ENCODE measurements around the gene NADK.
"Not testable (repeated sequence)": the region's sequence is repeated elsewhere in the genome, so short reads cannot be mapped to it uniquely, and the experiment has no call there.

NADK gene

DNA sequence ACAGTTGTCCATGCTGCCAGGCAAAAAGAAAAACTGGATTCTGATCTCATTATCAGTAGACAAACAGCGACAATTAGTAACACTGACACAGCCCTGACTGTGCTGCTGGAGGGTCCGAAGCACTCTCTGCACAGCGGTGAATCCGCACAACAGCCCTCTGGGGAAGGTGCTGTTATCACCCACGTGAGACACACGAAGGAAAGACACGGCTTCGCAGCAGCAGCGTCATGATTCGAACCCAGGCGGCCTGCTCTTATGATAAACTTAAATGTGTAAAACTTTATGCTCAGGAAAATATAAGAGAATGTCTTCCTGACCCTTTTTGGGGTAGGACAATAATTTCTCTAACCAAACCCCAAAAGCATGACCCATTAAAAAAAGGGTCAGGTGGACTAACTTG lies 35.7 kb downstream of the NADK start:
- not testable (repeated sequence) for DNase-seq

DNA sequence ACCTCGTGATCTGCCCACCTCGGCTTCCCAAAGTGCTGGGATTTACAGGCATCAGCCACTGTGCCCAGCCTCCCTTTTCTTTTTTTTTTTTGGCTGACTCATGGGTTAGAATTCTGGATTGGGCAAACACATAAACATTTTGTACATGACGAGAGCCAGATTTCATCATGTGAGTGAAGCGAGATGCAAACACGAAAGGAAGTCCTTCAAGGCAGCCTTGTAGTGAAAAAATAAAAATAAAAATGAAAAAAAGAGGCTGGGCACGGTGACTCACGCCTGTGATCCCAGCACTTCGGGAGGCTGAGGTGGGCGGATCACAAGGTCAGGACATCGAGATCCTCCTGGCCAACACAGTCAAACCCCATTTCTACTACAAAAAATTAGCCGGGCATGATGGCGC lies 37.3 kb downstream of the NADK start:
- DNase-seq = not testable (repeated sequence)

DNA sequence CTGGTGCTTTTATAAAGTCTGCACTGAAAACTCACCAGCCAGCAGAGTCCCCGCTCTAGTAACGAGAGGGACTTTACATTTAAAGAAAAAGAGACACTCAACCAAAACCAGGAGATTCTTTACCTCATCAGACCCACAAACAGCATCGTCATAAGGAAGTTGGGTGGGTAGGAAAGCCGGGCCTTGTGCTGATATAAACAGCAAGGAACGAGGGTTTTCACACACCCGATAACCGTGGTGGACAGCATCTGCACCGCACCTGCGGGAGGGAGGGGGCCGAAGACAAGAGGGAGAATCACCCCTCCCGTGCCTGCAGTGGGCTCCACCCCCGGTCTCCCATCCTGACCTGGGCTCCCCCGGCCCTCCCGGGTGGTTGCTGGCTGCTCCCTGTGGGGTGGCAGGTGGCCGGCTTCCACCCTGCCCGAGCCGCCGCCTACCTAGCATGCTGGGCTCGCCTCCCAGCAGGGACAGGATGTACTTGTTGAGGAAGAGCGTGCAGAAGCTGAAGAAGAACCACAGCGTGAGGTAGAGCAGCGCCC lies 39.4 kb downstream of the NADK start:
- not testable (repeated sequence) for DNase-seq

DNA sequence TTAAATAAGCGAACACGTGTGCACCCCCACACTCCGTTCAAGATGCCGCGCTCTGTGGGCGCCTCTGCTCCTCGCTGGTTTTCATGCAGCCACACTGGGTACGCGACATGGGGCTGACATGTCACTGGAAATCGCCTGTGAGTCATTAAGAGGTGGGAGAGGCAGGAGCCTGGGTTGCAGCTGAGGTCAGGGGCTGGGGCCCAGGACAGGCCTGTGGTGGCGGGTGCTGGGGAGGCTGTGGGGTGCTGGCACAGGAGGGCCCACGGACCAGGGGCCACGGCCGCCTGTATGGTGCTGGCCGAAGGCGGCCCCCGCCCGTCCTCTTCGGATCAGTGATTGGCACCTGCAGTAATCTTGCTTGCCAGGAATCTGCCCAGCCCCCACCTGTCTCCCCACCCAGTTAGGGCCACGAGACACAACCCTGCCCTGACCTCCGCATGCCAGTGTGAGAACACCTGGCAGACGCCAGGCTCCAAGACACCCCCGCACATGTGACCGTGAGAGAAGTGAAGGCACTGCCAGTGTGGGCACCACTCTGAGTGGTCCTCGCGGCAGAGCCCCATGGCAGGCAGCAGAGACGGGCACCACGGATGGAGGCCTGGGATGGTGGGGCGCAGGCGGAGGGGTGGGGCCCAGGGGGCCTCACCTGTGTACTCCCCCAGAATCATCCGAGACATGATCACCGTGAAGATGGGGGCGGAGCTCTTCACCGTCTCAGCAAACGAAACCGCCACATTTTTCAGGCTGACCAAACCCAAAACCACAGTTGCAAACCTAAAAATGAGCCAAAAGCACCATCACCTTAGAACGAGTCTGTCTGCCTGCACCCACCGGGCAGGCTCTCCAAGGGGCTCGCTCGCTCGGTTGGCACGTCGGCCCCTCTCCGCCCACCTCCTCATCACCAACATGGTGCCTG lies 40.3 kb downstream of the NADK start:
- not testable (repeated sequence) for DNase-seq

DNA sequence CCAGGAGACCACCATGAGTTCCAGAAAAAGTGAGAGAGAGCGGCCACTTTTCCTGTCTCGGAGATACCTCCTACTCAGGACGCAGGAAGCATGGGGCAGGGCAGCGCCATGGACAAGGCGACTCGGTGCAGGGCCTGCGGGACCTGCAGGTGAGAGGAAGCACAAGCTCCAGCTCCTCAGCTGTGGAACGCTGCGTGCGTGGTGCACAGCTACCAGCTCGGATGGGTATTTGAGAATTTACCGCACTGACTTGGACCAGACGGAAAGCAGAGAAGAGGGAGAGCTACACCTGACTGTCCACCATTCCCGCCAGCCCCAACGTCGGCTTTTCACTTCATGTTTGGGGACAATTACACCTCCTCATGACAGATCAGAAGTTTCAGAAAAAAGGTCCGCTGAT lies 45.9 kb downstream of the NADK start:
- no peak for DNase-seq

DNA sequence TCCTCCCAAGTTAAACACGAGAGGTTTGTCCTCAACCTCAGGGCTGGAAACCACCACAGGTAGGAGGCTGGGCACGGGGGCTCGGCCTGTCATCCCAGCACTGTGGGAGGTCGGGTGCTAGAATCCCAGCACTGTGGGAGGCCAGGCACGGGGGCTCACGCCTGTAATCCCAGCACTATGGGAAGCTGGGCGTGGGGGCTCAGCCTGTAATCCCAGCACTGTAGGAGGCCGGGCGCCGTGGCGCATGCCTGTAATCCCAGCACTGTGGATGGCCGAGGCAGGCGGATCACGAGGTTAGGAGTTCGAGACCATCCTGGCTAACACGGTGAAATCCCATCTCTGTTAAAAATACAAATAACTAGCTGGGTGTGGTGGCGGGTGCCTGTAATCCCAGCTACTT lies 47.4 kb downstream of the NADK start:
- DNase-seq = no peak

DNA sequence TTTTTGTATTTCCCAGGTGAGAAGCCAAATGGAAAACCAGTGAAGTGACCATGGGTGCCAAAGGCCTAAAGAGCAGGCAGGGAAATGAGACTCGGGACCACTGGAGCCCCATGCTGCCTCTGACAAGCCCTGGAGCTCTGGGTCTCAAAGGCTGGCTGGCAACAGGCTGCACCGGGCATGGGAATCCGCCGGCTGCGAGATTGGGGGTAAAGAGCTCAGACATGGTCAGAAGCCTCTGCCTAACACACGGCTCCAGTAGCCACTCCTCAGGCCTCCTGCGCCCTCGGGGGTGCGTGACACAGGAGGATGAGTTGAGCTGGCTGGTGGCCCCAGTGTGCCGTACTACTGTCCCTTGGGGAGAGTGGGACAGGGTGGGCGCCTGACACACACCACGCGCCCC lies 48.0 kb downstream of the NADK start:
- DNase-seq = not testable (repeated sequence)

DNA sequence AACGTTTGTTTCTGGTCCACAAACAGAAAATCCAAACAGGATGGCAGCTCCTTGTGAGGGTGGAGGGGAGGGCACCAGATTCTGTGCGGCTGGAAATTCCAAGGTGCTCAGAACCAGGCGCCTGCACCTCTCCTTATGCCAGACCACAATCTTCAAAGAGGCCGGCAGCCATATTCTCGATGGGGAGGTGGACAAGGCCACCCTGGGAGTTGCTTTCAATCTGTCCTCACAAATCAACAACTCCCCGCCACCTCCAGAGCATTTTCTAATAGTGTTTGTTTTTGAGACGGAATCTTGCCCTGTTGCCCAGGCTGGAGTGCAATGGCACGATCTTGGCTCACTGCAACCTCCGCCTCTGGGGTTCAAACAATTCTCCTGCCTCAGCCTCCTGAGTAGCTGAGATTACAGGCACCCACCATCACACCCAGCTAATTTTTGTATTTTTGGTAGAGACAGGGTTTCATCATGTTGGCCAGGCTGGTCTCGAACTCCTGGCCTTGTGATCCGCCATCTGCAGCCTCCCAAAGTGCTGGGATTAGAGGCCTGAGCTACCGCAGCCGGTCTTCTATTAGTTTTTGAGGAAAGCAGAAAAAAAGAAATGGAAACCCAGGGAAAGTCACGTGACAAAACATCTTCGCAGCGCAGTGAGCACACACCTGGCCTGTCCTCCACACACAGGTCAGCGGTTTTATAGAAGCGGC lies 49.0 kb downstream of the NADK start:
- DNase-seq = not testable (repeated sequence)

DNA sequence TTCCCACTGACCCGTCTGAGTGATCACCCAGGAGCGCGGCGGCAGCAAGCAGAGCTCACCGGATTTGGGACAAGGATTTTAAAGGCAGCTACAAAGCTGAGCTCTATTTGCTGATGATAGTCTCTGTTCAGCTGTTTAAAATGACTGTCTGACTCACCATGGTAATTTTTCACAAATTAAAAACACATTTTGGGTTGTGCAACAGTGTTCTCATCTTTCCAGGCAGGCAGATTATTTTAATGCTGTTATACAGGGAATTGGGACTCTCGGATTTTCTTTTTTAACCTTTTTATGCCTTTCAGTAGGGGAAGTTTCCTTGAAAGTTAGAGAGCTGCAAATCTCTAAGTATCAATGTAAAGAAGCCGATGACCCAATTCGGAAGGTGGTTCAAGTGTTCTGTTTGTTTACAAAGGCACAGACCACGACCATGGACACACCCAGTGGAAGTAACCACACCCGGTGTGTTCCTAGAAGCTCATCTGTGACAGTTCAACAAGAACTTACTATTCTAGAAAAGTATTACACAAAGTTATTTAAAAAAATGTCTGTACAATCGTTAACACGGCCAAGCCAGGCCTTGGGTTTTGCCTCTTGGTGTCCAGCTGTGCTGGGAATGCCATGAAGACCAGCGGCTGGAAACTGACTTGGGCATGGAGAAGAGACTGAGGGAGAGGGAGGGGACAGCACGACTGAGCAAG lies 49.8 kb downstream of the NADK start:
- not testable (repeated sequence) for DNase-seq

DNA sequence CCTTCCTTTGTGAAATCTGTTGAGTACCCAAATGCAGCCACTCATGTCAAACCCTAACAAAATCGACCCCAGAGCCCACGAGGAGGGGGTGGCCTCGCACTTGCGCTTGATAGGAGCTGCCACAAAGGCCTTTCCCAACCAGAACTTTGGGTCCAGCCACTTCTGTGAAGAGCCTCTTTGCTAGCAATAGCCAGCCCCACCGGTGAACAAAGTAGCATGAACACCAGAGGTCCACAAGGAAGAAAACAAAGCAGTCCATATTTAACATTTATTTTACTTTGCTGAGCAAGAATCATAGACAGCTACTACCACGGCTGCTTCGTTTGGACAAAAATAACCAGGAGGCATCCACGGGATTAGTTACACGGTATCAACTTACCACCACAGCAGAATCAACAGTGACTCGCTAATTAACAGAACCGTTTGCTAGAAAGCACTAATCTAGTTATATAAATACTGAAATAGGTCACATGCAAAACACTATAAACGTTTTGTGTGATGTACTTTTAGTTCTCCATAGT lies 51.1 kb downstream of the NADK start:
- DNase-seq = peak; percentile 22 to 53

DNA sequence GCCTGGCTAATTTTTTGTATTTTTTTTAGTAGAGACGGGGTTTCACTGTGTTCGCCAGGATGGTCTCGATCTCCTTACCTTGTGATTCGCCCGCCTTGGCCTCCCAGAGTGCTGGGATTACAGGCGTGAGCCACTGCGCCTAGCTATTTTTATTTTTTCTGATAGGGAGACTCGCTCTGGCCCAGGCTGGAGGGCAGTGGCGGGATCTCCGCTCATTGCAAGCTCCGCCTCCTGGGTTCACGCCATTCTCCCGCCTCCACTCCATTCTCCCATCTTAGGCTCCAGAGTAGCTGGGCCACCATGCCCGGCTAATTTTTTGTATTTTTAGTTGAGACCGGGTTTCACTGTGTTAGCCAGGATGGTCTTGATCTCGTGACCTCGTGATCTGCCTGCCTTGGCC lies 52.2 kb downstream of the NADK start:
- not testable (repeated sequence) for DNase-seq

DNA sequence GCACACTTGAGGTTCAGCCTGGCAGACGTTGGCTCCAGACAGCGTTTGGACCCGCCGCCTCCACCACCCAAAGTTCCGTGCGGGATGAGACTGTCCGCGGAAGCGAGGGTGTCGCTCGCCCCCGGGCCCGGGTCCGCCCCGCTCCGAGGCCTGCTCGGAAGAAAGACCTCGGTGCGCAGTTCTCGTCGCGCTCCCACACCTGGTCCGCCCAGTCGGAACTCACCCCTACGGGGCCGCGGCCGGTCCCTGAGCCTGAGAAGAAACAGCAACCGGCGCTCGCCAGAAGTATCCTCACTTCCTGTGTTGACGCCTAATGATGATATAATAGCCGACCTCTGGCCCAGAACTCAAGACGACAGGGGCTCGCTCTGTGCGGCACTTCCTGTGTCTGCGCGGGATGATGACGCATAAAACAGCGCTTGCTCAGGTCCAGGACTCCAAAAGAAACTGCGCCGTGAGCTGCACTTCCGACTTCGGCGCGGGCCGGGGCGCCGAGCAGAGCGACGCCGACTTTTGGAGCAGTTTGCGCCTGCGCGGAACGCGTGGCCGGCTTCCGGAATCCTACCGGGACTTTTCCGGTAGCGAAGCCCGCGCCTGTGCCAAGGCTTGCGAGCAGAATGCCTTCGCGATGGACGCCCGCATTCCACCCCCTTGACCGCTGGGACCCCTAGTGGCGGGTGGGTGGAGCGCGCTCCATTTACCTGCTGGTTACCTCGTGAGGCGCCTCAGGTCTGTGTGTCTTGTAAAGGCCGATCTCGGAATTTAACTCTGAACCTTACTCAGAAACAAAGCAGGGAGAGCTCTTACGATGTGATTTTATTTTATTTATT lies 54.0 kb downstream of the NADK start, which contains the start of gene CDK11A:
TSS of gene CDK11A (minus strand) at position 323 of the 830 bp plus-strand sequence. CDS start 1,539 bp downstream, outside the sequence.
- DNase-seq = peak; percentile 96 to 99

DNA sequence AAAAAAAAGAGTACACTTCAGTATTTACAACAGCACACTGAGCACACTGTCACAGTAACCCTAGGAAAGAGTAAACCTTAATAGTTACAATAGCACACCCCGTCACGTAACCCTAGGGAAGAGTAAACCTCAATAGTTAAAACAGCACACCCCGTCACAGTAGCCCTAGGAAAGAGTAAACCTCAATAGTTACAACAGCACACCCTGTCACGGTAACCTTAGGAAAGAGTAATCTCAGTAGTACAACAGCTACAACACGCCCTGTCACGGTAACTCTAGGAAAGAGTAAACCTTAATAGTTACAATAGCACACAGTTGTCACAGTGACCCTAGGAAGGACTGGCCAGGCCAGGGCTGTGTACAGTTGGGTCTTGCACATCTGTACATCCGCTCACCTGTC lies 57.1 kb downstream of the NADK start:
- DNase-seq = no peak

DNA sequence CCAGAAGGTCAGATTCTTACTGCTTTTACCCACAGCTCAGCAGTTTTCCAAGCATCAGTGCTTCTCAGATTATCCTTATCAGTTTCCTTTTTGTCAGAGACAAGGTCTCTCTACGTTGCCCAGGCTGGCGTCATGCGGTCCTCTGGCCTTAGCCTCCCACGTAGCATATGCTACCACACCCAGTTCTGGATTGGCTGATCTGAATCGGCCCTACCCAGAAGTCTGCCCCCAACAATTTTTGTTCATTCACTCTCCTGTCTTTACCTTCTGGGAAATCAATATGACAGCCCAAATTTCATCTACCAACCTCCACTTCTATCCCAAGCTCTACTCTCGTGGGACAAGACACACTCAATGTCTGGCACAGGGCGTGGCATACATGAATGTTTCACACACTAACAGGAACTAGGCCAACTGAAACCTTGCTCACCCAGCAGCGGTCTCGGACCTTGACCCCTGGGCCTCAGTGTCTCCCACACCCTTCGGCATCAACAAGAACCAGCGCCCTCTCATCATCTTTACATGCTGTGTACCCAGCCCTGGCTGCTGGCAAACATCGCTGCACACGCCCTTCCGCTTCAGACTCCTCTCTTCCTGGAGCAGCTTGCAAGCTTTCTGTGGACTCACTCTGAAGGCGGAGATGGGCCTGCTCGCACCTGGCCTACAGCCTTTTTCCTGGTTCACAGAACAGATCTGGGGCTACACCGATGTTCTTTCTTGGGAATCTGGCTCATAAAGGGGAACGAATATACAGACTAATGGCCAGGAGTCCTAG lies 63.0 kb downstream of the NADK start:
- not testable (repeated sequence) for DNase-seq

DNA sequence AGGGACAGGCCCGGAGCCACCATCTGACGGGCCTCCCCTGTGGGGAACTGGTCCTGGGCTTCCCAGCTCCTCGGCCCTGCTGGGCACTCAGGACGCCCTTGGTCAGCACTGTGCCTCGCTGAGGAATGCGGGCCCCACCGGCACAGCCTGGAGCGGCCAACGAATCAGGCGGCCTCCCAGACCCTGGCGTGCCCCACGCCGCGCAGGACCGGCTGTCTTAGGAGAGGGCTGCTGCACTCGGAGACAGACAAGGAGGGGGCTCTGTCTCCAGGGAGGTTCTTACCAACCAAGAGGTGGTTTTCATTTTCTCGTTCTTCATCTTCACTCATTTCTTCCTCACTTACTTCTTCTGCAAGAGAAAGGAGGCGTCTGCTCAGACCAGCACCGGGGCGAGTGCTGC lies 70.4 kb downstream of the NADK start:
- not testable (repeated sequence) for DNase-seq

DNA sequence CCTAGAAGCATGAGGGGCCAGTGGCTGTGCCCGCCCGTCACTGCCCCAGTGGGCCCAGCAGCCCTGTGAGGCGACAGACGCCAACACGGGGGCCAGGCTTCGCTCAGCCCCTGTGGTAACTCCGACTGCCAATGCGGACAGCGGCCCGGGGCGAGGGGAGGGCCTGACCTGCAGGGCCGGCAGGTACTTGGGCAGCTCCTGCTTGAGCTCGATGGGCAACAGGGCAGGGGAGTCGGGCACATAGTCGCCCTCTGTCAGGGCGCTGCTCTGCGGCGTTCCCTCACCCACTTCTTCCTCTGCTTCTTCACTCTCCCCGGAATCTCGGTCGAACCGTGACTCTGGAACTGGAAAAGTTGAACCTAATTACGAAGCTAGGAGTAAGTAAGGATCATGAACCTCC lies 71.0 kb downstream of the NADK start:
- not testable (repeated sequence) for DNase-seq

DNA sequence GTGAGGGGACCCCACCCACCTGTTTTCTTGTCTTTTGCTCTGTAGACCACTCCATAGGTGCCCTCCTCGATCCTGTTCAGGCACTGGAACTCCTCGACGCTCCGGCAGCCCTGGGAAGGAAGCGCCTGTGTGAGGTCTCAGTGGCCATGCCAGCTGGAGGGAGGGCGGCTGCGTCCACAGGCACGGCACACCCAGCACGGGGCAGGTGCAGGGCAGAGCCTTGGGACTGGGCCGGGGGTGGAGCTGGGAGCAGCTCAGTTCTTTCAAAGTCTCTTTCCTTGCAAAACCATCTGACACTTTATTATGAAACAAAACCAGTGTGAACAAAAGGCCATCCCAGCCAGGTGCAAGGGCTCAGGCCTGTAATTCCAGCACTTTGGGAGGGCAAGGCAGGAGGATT lies 72.6 kb downstream of the NADK start:
- not testable (repeated sequence) for DNase-seq

DNA sequence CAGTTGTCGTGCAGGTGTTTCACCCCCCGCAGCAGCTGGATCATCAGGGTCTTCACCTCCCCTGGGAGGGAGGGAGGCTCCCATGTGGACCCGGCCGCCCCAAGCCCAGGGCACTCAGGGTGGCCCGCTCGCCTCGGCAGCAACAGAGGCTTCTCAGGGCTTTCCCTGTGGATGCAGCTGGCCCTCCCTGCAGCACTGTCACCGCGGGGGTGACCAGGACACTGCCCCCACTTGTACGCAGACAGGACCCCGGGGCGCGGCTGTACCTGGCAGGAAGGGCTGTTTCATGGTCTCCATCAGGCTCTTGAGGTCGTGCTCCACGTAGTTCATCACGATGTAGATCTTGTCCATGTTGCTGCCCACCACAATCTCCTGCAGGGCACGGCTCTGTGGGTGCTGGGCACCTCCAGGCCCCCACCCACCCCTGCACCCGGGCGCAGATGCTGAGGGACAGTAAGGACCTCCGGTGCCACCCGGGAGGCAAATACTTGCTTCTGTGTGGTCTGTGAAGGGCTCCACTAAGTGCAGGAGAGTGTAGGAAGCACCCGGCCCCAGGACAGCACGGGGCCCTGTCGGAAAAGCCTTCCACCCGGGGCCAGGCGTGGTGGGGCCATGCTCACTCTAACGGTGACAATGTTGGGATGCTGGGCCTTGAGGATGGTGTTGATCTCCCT lies 73.8 kb downstream of the NADK start:
- DNase-seq = not testable (repeated sequence)

DNA sequence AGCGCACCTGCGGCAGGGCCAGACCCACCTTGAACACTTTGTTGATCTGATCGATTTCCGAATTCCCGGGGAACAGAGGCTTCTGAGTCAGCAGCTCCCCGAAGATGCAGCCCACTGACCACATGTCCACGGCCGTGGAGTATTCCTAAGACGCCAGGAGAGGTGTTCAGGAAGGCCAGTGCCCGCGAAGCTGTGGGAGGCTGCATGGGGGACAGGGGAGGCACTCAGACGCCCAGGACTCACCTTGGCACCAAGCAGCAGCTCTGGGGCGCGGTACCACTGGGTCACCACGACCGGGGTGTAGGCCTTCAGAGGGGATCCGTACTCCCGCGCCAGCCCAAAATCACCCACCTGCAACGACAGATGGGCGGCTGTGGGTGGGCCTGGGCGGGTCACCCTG lies 74.5 kb downstream of the NADK start:
- no peak for DNase-seq

DNA sequence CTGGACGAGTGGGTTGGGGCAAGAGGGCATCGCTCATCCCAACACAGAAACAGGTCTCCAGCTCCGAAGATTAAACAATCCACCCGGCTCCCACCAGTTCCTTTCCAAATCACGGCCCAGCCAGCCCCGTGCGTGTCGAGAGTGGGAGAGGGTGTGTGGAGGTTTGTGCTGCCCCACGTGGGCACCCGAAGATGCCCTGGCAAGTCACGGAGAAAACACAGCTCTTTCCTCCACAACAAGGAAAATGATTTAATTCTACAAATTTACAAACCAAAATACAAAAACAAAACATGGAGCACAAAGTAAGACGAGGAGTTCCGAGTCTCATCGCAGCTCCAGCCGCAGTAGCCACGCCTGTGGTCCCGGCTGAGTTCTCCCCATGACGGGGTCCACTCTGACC lies 75.8 kb downstream of the NADK start:
- not testable (repeated sequence) for DNase-seq
